ENCODE results near the gene DDX52. TPM values are rescaled to one million over a fixed set of nuclear protein-coding genes. Genes with fewer than 3 reads are reported as not detected.

DDX52 gene, protein sequence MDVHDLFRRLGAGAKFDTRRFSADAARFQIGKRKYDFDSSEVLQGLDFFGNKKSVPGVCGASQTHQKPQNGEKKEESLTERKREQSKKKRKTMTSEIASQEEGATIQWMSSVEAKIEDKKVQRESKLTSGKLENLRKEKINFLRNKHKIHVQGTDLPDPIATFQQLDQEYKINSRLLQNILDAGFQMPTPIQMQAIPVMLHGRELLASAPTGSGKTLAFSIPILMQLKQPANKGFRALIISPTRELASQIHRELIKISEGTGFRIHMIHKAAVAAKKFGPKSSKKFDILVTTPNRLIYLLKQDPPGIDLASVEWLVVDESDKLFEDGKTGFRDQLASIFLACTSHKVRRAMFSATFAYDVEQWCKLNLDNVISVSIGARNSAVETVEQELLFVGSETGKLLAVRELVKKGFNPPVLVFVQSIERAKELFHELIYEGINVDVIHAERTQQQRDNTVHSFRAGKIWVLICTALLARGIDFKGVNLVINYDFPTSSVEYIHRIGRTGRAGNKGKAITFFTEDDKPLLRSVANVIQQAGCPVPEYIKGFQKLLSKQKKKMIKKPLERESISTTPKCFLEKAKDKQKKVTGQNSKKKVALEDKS
- 10 to 100 TPM in 5 of 6 donors, 1 to 10 TPM in 1; 9.0 to 24.9 (median 14.2) TPM for total RNA-seq

DNA sequence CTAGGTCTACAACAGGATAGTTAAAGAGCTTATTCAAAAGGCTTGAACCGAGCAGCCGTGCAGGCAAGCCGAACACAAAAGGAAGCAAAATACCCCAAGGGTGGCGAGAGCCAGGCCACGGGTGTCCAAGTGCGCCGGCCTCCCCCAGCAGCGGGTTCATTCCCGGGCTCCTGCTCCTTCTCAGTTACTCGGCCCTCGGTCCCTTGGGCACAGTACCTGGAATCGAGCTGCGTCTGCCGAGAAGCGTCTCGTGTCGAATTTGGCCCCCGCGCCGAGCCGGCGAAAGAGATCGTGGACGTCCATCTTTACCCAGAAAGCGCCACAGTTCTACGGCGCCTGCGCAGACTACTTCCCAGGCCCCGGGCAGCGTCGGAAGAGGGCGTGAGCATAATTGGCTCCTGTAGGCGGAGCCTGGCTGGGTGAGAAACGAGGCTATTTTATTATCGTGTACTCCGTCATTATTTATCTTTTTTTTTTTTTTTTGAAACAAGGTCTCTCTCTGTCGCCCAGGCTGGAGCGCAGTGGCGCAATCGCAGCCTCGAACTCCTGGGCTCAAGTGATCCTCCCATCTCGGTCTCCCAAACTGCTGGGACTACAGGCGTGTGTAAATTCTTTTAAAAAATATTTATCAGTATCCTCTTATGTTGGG, at the start of gene DDX52:
TSS of gene DDX52 (minus strand) at position 329 of the 649 bp plus-strand sequence. CDS start at position 303, 26 bp downstream.
- H3K4me3 ChIP-seq = peak within 1 kb of the TSS; percentile 53 to 88 (median 56)
- H3K4me1 ChIP-seq = peaks cover 15 to 32% (median 22%) of the 10 kb centered on the region in 4 donors
- peaks cover 0 to 22% (median 4%) of the 10 kb centered on the region in 4 donors for H3K36me3 ChIP-seq
- H3K27ac ChIP-seq = peak within 1 kb of the TSS; percentile 85 to 91 (median 89)
- 0% methylated on average over 37 to 43 of the region's 43 CpGs for WGBS, 2 donors
- TF ChIP-seq, protein P1, sequence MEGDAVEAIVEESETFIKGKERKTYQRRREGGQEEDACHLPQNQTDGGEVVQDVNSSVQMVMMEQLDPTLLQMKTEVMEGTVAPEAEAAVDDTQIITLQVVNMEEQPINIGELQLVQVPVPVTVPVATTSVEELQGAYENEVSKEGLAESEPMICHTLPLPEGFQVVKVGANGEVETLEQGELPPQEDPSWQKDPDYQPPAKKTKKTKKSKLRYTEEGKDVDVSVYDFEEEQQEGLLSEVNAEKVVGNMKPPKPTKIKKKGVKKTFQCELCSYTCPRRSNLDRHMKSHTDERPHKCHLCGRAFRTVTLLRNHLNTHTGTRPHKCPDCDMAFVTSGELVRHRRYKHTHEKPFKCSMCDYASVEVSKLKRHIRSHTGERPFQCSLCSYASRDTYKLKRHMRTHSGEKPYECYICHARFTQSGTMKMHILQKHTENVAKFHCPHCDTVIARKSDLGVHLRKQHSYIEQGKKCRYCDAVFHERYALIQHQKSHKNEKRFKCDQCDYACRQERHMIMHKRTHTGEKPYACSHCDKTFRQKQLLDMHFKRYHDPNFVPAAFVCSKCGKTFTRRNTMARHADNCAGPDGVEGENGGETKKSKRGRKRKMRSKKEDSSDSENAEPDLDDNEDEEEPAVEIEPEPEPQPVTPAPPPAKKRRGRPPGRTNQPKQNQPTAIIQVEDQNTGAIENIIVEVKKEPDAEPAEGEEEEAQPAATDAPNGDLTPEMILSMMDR (IDR thresholded peaks at IDR 0.05) = peak in 1 of 6 experiments; percentile 13
- peak in 1 of 2 donors; percentile 81 for TF ChIP-seq POLR2AphosphoS5 (IDR thresholded peaks at IDR 0.05)
- TF ChIP-seq POLR2A (IDR thresholded peaks at IDR 0.05) = peak in 3 of 4 donors; percentile 36 to 73 (median 68)
- TF ChIP-seq EP300 (IDR thresholded peaks at IDR 0.05) = no peak
- H3K9me3 ChIP-seq = no peaks in the 10 kb centered on the region
- ATAC-seq (ENCODE audit: low FRiP score in 2 of 2) = peak; percentile 98 to 99
- H3K27me3 ChIP-seq = no peaks in the 10 kb centered on the region
- DNase-seq = peak; percentile 92 to 94

DNA sequence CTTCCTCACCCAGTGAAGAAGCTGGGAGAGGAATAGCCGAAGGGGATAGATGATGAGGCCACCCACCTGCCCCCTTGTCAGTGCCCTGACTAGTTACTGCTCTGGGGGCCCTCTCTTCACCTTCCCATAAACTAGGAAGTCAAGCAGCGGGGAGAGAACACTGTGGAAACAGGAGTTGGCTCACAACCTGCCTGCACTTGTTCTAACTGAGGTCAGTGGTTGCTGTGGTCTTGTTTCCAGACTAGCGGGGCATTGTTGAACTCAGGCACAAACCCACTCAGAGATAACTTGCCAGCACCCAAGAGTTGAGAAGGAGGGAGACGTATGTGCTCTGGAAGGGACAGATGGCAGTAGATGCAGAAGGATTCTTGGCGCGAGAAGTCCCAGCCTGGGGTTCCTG, 48.6 kb upstream of the DDX52 start:
- no peak for DNase-seq
- Histone ChIP-seq H3K4me1 (no peaks in the 10 kb centered on the region), H3K36me3 (no peaks in the 10 kb centered on the region), H3K27me3 (no peaks in the 10 kb centered on the region), H3K4me3 (no peak overlapping the region), H3K27ac (no peak overlapping the region), H3K9me3 (no peaks in the 10 kb centered on the region)
- ATAC-seq (ENCODE audit: low FRiP score in 2 of 2) = no peak
- TF ChIP-seq, protein P1 (IDR thresholded peaks at IDR 0.05) = no peak
- no peak for TF ChIP-seq POLR2AphosphoS5 (IDR thresholded peaks at IDR 0.05)
- TF ChIP-seq POLR2A (IDR thresholded peaks at IDR 0.05) = no peak
- TF ChIP-seq EP300 (IDR thresholded peaks at IDR 0.05) = no peak
- 75 to 81% methylated on average over 6 of the region's 6 CpGs for WGBS, 2 donors

DNA sequence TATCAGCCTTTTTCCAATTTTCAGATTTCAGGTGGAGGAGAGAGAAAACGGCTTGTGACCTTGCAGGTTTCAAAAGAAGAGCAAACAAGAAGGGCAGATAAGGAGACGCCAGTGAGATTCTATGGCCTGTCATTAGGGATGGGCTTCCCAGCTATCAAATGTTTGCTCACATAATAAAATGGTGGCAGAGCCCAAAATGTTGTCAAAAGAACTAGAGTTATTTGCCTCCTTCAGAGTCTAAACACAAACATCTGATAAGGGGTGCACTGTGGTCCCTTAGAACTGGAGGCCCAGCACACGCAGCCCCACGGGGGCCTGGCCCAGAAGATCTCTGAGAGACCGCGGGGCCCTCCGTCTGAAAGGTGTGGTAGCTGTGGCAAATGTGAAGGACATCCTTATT, 46.1 kb upstream of the DDX52 start:
- 77 to 90% methylated on average over 7 of the region's 7 CpGs for WGBS, 2 donors
- no peak overlapping the region for H3K4me3 ChIP-seq
- H3K4me1 ChIP-seq = no peaks in the 10 kb centered on the region
- ATAC-seq (ENCODE audit: low FRiP score in 2 of 2) (no peak), DNase-seq (no peak)
- no peaks in the 10 kb centered on the region for H3K9me3 ChIP-seq
- H3K36me3 ChIP-seq = no peaks in the 10 kb centered on the region
- no peaks in the 10 kb centered on the region for H3K27me3 ChIP-seq
- no peak overlapping the region for H3K27ac ChIP-seq
- TF ChIP-seq, protein P1 (IDR thresholded peaks at IDR 0.05) = no peak
- no peak for TF ChIP-seq POLR2AphosphoS5 (IDR thresholded peaks at IDR 0.05)
- TF ChIP-seq EP300 (IDR thresholded peaks at IDR 0.05) = no peak
- TF ChIP-seq POLR2A (IDR thresholded peaks at IDR 0.05) = no peak

DNA sequence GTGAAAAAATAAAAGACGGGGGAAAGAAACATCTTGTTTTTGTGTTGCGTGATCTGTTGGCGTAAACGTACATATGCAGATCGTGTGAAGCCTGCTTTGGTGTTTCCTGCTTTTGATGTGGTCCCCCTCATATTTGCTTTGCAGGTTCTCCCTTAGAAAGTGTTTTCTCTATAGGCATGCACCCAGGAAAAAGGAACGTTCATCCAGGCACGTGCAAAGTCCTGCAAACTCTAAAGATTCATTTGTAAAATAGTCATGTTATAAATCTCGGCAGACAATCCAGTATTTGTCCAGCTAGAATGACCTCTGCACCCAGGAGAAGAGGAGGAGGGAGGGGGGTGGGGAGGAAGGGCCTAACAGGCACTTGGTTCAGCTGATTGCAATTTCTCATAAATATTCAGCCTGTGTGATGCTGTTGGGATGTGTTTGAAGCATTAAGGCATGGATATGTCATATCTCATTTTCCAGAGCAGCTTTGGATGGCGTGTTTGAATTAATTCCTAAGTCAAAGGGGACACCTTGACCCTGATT, 40.3 kb upstream of the DDX52 start:
- Histone ChIP-seq H3K27ac (no peak overlapping the region), H3K36me3 (no peaks in the 10 kb centered on the region), H3K4me3 (no peak overlapping the region), H3K4me1 (no peaks in the 10 kb centered on the region), H3K9me3 (no peaks in the 10 kb centered on the region), H3K27me3 (no peaks in the 10 kb centered on the region)
- DNase-seq (no peak), ATAC-seq (ENCODE audit: low FRiP score in 2 of 2) (no peak)
- TF ChIP-seq POLR2A (IDR thresholded peaks at IDR 0.05) (no peak), POLR2AphosphoS5 (IDR thresholded peaks at IDR 0.05) (no peak), EP300 (IDR thresholded peaks at IDR 0.05) (no peak)
- TF ChIP-seq, protein P1 (IDR thresholded peaks at IDR 0.05) = no peak
- WGBS, 2 donors = 68 to 78% methylated on average over 9 of the region's 9 CpGs
